Endothelial cell of umbilical vein (primary cell): ENCODE measurements around the gene ACTL6A. TPM values are rescaled to one million over a fixed set of nuclear protein-coding genes. Genes with fewer than 3 reads are reported as not detected.
A peak's percentile ranks its signal among the peaks of the same experiment; 100 is the strongest.

ENCODE experiments used
- BruUV-seq: library from RNA; stranded (reverse); fragments of 400-500 nt; replicated peaks from 2 replicates; lab custom pipeline; 2021; lab: Mats Ljungman, UMichigan
- CTCF ChIA-PET: fragments of 300-600, 350-600 bp; sonication (Branson Sonifier 250); formaldehyde crosslinking; loops from one replicate; lab custom pipeline; 2021; ENCODE audit warnings: antibody characterized with exemption, inconsistent platforms; lab: Charles Lee
- POLR2A ChIA-PET: fragments of 300-600, 350-600 bp; sonication (Branson Sonifier 250); formaldehyde crosslinking; loops from one replicate; lab custom pipeline; 2021; ENCODE audit warnings: antibody characterized with exemption, inconsistent platforms; lab: Charles Lee
- DNase-seq: peaks from one replicate; pipeline ENCODE4 v3.0.0-alpha.2; 2011; ENCODE audit warnings: low read depth, low spot score
- FAIRE-seq: peaks from 2 replicates; lab custom pipeline; 2011; peaks lifted over from hg19 to GRCh38; lab: Jason Lieb, UNC
- H2AFZ ChIP-seq: 2 replicates; pipeline ENCODE4 v1.6.0; 2012; ENCODE audit warnings: low read depth, low read length, control low read depth, inconsistent platforms
- H3K27ac ChIP-seq: 2 replicates; pipeline ENCODE4 v1.5.1; 2011; ENCODE audit warnings: low read depth, mild to moderate bottlenecking, control low read depth, low read length, moderate library complexity; ENCODE audit not compliant: insufficient read depth
- H3K27me3 ChIP-seq, 2 experiments: 2 replicates each; pipeline versions ENCODE4 v1.6.0 to v1.6.1; 2011; ENCODE audit warnings: low read length in 2 of 2, mixed read lengths in 1 of 2; ENCODE audit not compliant: control insufficient read depth in 2 of 2, insufficient read depth in 2 of 2
- H3K36me3 ChIP-seq, 2 experiments: 2 replicates in 1 of 2; 3 replicates in 1 of 2; pipeline ENCODE4 v1.5.1; 2011; ENCODE audit warnings: low read length in 2 of 2, mild to moderate bottlenecking in 1 of 2, moderate library complexity in 1 of 2; ENCODE audit not compliant: control insufficient read depth in 2 of 2, insufficient read depth in 2 of 2; ENCODE audit errors: extremely low read depth in 1 of 2
- H3K4me1 ChIP-seq: 3 replicates; pipeline ENCODE4 v1.5.1; 2011; ENCODE audit warnings: mild to moderate bottlenecking, low read length; ENCODE audit not compliant: control insufficient read depth, insufficient read depth; ENCODE audit errors: extremely low read depth
- H3K4me2 ChIP-seq: 2 replicates; pipeline ENCODE4 v1.6.1; 2011; ENCODE audit warnings: low read length, control low read depth, mixed read lengths; ENCODE audit not compliant: insufficient read depth
- H3K4me3 ChIP-seq, 3 experiments: fragments of 200-600 bp in 1 of 3; sonication (generic), shearing (Covaris generic) in 1 of 3; replicated peaks in 1 of 3; 2 replicates each; pipeline ENCODE4 v1.5.1; 2011 to 2016; ENCODE audit warnings: control low read depth in 3 of 3, low read length in 3 of 3, mild to moderate bottlenecking in 2 of 3, inconsistent platforms in 1 of 3, low read depth in 1 of 3, moderate library complexity in 1 of 3; ENCODE audit not compliant: insufficient read depth in 1 of 3
- H3K79me2 ChIP-seq: 2 replicates; pipeline ENCODE4 v1.6.0; 2012; ENCODE audit warnings: low read length, inconsistent platforms; ENCODE audit not compliant: control insufficient read depth, insufficient read depth
- H3K9ac ChIP-seq: replicated peaks from 2 replicates; pipeline ENCODE3; 2011; ENCODE audit warnings: low read length, control low read depth; ENCODE audit not compliant: insufficient read depth; ENCODE audit errors: extremely low read depth
- H3K9me1 ChIP-seq: replicated peaks from 3 replicates; pipeline ENCODE4 v1.6.0; 2011; ENCODE audit warnings: mild to moderate bottlenecking, low read length; ENCODE audit not compliant: control insufficient read depth, insufficient read depth; ENCODE audit errors: extremely low read depth
- H3K9me3 ChIP-seq: replicated peaks from 2 replicates; pipeline ENCODE4 v1.5.1; 2012; ENCODE audit warnings: low read length, inconsistent platforms; ENCODE audit not compliant: control insufficient read depth, insufficient read depth
- H4K20me1 ChIP-seq: replicated peaks from 2 replicates; pipeline ENCODE3; 2011; ENCODE audit warnings: mild to moderate bottlenecking, low read length; ENCODE audit not compliant: control insufficient read depth, insufficient read depth; ENCODE audit errors: extremely low read depth
- CTCF ChIP-seq, 2 donors: IDR thresholded peaks; 1 replicate in 1 of 2; 2 replicates in 1 of 2; pipeline ENCODE4 v1.5.1; 2011; ENCODE audit warnings: low read length in 2 of 2, mild to moderate bottlenecking in 2 of 2, moderate library complexity in 2 of 2, control low read depth in 1 of 2, inconsistent platforms in 1 of 2, low read depth in 1 of 2; ENCODE audit not compliant: insufficient read depth in 1 of 2; ENCODE audit errors: extremely low read depth in 1 of 2
- EZH2 ChIP-seq: IDR thresholded peaks from 2 replicates; pipeline ENCODE4 v1.6.1; 2012; ENCODE audit warnings: borderline replicate concordance, low read depth, mild to moderate bottlenecking, moderate library complexity, low read length, inconsistent platforms; ENCODE audit not compliant: severe bottlenecking
- FOS ChIP-seq: IDR thresholded peaks from 2 replicates; pipeline ENCODE4 v1.6.1; 2011; ENCODE audit warnings: mild to moderate bottlenecking, low read length, moderate library complexity, borderline replicate concordance; ENCODE audit not compliant: insufficient read depth
- GATA2 ChIP-seq: IDR thresholded peaks from 2 replicates; pipeline ENCODE4 v1.7.0; 2011; ENCODE audit warnings: low read depth, mild to moderate bottlenecking, moderate library complexity, mixed read lengths, low read length; ENCODE audit not compliant: insufficient read length, insufficient read depth
- JUN ChIP-seq: IDR thresholded peaks from 2 replicates; pipeline ENCODE4 v1.6.1; 2011; ENCODE audit warnings: borderline replicate concordance, low read depth; ENCODE audit not compliant: insufficient read length, insufficient read depth
- MAX ChIP-seq: IDR thresholded peaks from 2 replicates; pipeline ENCODE4 v1.6.1; 2011; ENCODE audit not compliant: insufficient read depth, insufficient read length
- MYC ChIP-seq: IDR thresholded peaks from one replicate; pipeline ENCODE4 v1.6.1; 2011; ENCODE audit warnings: mild to moderate bottlenecking, low read depth, low read length
- POLR2A ChIP-seq: IDR thresholded peaks from 2 replicates; pipeline ENCODE4 v1.6.1; 2012; ENCODE audit warnings: low read depth, mild to moderate bottlenecking, control low read depth, low read length
- POLR2AphosphoS5 ChIP-seq: IDR thresholded peaks from 2 replicates; pipeline ENCODE4 v1.6.1; 2012; ENCODE audit warnings: low read depth, mild to moderate bottlenecking, control low read depth, low read length, moderate library complexity; ENCODE audit not compliant: insufficient read depth
- dilution Hi-C: fragments of 300-500 bp; cut with MboI; formaldehyde crosslinking; loops from one replicate; pipeline ENCODE4 v1.15.0; 2019; ENCODE audit warnings: low sequenced_read_pairs; ENCODE audit not compliant: extremely low pct_ligation_motif_present
- intact Hi-C: fragments of 100-400 bp; cut with micrococcal nuclease; formaldehyde crosslinking; loops from one replicate; pipeline ENCODE4 v1.10.0; 2022
- polyA plus RNA-seq, 4 experiments: library from polyadenylated mRNA; depleted of rRNA in 3 of 4; stranded (reverse) in 3 of 4; unstranded in 1 of 4; fragments of >200 nt; gene quantifications; 2 replicates each; pipeline versions ENCODE4 v1.2.1 to v1.2.3, GENCODE V29; 2011 to 2012; ENCODE audit warnings: missing spikeins in 1 of 4
- total RNA-seq: library from RNA; stranded (reverse); gene quantifications from 2 replicates; pipeline ENCODE4 v1.2.3, GENCODE V29; 2021

Gene ACTL6A
- total and polyA plus RNA-seq, 2 donors (not counting 3 experiments of a cell fraction or from before 2014, with no cell fraction given), result 68.3 to 96.2 TPM

- Histone ChIP-seq H3K4me3 (peak overlapping the region; percentile 55 to 75 (median 70)), H3K4me1 (peaks cover 7% of the 10 kb centered on the region), H2AFZ (peak overlapping the region; percentile 52), H3K27me3 (no peaks in the 10 kb centered on the region), H3K79me2 (peaks cover 40% of the 10 kb centered on the region), H3K27ac (peak overlapping the region; percentile 25), H3K9ac (peak overlapping the region; percentile 60), H3K9me1 (no peaks in the 10 kb centered on the region), H3K36me3 (no peaks in the 10 kb centered on the region), H3K9me3 (no peaks in the 10 kb centered on the region), H4K20me1 (no peaks in the 10 kb centered on the region), H3K4me2 (peak overlapping the region; percentile 88)
- no TSS peak for BruUV-seq
- FAIRE-seq (peak; percentile 47), DNase-seq (peak; percentile 75)
- no peak for TF ChIP-seq EZH2
- TF ChIP-seq JUN, result no peak
- no peak for TF ChIP-seq MYC
- peak; percentile 46 to 71 for TF ChIP-seq CTCF (IDR thresholded peaks at IDR 0.05; ENCODE audit: extremely low read depth in 1 of 2, insufficient read depth in 1 of 2, low read depth in 1 of 2, low read length in 2 of 2)
- TF ChIP-seq GATA2, result no peak
- no peak for TF ChIP-seq POLR2AphosphoS5
- TF ChIP-seq POLR2A, result peak; percentile 7
- TF ChIP-seq MAX, result peak; percentile 15
- no peak for TF ChIP-seq FOS
- intact Hi-C loops, result loop anchor here (2.0 kb wide), 1 partner anchor 495 kb away; no protein-coding TSS in a partner anchor
- dilution Hi-C loops, result no loop called here
- ChIA-PET CTCF (interaction anchor here (1.0 to 1.9 kb wide), 6 partner anchors 12 to 242 kb away, joined by 5 to 16 read pairs (median 6); partner anchors contain the start of gene ZNF639), POLR2A (interaction anchor here (1.2 kb wide), 1 partner anchor 112 kb away, joined by 4 read pairs; the partner anchor contains the start of gene GNB4)
Observed at GRCh38 chr3:179563271-179563783, 601 bp downstream of the ACTL6A start.
